Stimulated activated CD4-positive, alpha-beta T cell treated with anti-CD3 and anti-CD28 coated beads, Interleukin-15, amount 100 ng/mL, for 48 hours (primary cell): Measurements from ENCODE around the gene CDA.

Experiments used
- DNase-seq, 2 donors: peaks; one replicate each; pipeline ENCODE4 v3.0.0-alpha.2; 2020; ENCODE audit warnings: low read depth in 2 of 2

The CDA gene

GRCh38 chr1:20648438-20648837 is 59.5 kb downstream of the CDA start:
- no peak for DNase-seq

DNA sequence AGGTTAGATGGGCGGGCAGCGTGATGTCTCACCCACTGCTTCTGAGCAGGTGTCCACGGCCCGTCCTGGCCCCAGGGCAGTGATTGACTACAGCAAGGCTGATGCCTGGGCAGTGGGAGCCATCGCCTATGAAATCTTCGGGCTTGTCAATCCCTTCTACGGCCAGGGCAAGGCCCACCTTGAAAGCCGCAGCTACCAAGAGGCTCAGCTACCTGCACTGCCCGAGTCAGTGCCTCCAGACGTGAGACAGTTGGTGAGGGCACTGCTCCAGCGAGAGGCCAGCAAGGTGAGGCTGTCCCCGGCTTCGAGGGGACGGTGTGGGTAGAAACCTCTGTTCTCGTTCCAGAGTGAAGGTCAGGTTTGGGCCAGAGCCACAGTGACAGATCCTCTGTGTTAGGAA is 60.0 kb downstream of the CDA start:
- no peak for DNase-seq

DNA sequence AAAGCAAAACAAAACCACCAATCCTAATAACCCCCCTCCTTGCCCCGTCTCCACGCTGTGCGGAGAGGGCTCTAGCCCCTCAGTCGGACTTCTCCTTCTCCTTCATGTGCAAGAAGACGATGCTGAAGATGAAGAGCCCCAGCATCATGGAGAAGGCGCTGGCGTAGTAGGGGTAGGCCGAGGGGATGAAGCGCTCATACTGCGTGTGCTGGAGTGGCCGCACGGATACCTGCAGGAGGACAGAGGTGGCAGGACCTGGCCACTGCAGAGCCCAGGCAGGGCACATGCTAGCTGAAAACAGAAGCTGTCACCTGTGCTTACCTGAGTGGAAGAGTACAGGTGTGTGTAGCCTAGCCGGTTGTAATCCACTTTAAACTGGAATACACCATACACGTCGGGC is 63.4 kb downstream of the CDA start:
- no peak for DNase-seq

- no peak for DNase-seq
Measured at GRCh38 chr1:20654104-20654690, 65.3 kb downstream of the CDA start.

GRCh38 chr1:20657024-20657423 is 68.1 kb downstream of the CDA start:
- DNase-seq = no peak

GRCh38 chr1:20658166-20658915 is 69.4 kb downstream of the CDA start:
- DNase-seq = no peak

- DNase-seq = no peak
Measured at GRCh38 chr1:20660363-20660762, 71.5 kb downstream of the CDA start.

DNA sequence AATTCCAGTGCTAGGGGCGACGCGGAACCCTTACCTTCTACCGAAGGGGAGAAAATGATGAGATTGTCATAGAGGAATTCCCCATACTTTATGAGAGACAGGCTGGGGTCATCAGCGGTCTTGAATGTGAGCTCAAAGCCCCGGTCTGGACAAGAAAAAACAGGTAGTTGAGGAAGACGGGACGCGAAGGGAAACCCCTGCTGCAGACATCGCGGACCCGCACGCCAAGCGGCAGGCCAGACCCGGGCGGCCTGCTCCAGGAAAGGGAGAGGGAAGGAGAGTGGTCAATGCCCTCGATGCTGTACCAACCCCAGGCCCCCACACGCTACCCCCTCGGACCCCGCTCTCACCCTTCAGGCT is 71.9 kb downstream of the CDA start:
- DNase-seq = no peak

- peak; percentile 95 to 96 for DNase-seq
Measured at GRCh38 chr1:20661207-20662109, 72.6 kb downstream of the CDA start, which contains the start of gene DDOST. DDOST (minus strand) TSS chr1:20661369; CDS start chr1:20661350, 19 bp downstream.

GRCh38 chr1:20662110-20662475 is 73.2 kb downstream of the CDA start:
- DNase-seq = no peak

DNA sequence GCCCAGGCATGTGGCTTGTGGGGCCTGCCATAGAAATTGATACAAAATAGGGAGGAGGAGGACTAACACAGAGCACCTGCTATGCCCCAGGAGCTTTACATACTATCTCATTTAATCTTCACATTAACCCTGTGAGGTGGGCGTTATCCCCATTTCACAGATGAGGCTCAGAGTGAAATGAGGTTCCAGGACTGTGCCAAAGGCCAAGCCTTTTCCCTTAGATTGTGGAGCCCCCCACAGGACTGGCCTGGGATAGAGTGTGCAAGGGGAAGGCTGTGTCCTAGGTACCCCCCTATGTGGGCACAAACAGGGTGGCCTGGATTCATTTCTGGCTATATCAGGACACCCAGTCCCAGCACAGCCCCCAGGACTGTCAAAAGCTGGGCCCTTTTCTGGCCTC is 74.5 kb downstream of the CDA start:
- DNase-seq = no peak

- no peak for DNase-seq
Measured at GRCh38 chr1:20663969-20664715, 75.2 kb downstream of the CDA start.

- no peak for DNase-seq
Measured at GRCh38 chr1:20665726-20666125, 76.8 kb downstream of the CDA start.

DNA sequence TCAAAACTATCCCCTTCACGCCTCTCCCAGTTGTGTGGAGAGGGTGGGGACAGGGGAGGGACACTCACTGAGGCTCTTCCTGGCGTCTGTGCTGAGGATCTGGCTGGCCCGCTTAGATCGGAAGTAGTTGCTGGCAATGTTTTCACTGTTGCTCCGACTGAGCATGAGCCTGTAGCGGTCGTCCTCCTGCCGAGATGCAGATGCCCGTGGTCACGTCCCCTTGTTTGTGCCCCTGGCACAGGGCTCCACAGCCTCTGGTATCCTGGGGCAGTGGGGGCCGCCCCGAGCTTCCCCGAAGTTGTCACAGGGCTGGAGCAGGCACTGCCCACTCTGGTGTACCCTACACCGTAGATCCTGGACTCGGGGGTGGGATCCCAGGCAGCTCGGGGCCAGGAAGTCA is 77.2 kb downstream of the CDA start:
- no peak for DNase-seq

DNA sequence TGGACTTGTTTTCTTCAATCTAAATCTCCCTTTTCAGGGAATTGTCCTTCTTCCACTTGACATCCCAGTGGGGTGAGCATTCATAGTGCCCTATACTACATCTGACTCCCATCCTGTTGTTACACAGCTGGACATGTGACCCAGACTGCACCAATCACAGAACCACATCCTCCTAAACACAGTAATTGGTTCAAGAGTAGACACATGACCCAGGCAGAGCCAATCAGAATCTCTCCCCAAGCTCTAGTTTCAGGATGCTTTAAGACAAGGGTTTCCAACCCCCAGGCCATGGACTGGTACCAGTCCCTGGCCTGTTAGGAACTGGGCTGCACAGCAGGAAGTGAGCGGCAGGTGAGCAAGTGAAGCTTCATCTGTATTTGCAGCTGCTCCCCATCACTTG is 77.9 kb downstream of the CDA start:
- DNase-seq = no peak
